Loucy (cell line): ENCODE results near the gene TEX12.

ENCODE experiments used
- H2AFZ ChIP-seq: fragments of 200-600 bp; sonication (generic); 2 replicates; pipeline ENCODE4 v1.6.0; 2016; ENCODE audit warnings: antibody characterized with exemption, mild to moderate bottlenecking, low read length, moderate library complexity
- H3F3A ChIP-seq: fragments of 200-600 bp; 2 replicates; pipeline ENCODE4 v1.6.0; 2016; ENCODE audit warnings: antibody characterized with exemption, low read depth, mild to moderate bottlenecking
- H3K27me3 ChIP-seq: fragments of 200-600 bp; sonication (generic); 2 replicates; pipeline ENCODE4 v1.6.1; 2014; ENCODE audit warnings: low read length, mild to moderate bottlenecking; ENCODE audit not compliant: insufficient read depth, poor library complexity, severe bottlenecking
- H3K36me3 ChIP-seq: fragments of 200-600 bp; sonication (generic); 2 replicates; pipeline ENCODE4 v1.6.1; 2016; ENCODE audit warnings: low read length; ENCODE audit not compliant: insufficient read depth
- H3K4me1 ChIP-seq: fragments of 200-600 bp; sonication (generic); 2 replicates; pipeline ENCODE4 v1.5.1; 2014; ENCODE audit warnings: low read length, mild to moderate bottlenecking; ENCODE audit not compliant: insufficient read depth, poor library complexity, severe bottlenecking
- H3K4me2 ChIP-seq: fragments of 200-600 bp; sonication (generic); 2 replicates; pipeline ENCODE4 v1.6.0; 2014; ENCODE audit warnings: antibody characterized with exemption, low read length, low read depth, mild to moderate bottlenecking; ENCODE audit not compliant: poor library complexity, severe bottlenecking
- H3K4me3 ChIP-seq: fragments of 200-600 bp; sonication (generic); 2 replicates; pipeline ENCODE4 v1.5.1; 2014; ENCODE audit warnings: low read length, mild to moderate bottlenecking, mixed read lengths; ENCODE audit not compliant: poor library complexity, severe bottlenecking
- H3K79me2 ChIP-seq: fragments of 200-600 bp; sonication (generic); 2 replicates; pipeline ENCODE4 v1.6.1; 2014; ENCODE audit warnings: low read length; ENCODE audit not compliant: insufficient read depth
- H3K9ac ChIP-seq: fragments of 200-600 bp; sonication (generic); 2 replicates; pipeline ENCODE4 v1.6.0; 2014; ENCODE audit warnings: mild to moderate bottlenecking, low read depth, low read length, moderate library complexity; ENCODE audit not compliant: poor library complexity, severe bottlenecking
- H3K9me2 ChIP-seq: fragments of 200-600 bp; sonication (generic); replicated peaks from 2 replicates; pipeline ENCODE4 v1.6.1; 2016; ENCODE audit warnings: low read depth, low read length, mixed read lengths
- H3K9me3 ChIP-seq: fragments of 200-600 bp; sonication (generic); 2 replicates; pipeline ENCODE4 v1.6.1; 2014; ENCODE audit warnings: mild to moderate bottlenecking, antibody characterized with exemption, low read length, low read depth; ENCODE audit not compliant: insufficient read depth
- H4K20me1 ChIP-seq: fragments of 200-600 bp; sonication (generic); 2 replicates; pipeline ENCODE4 v1.6.0; 2014; ENCODE audit warnings: antibody characterized with exemption, low read length, mild to moderate bottlenecking; ENCODE audit not compliant: insufficient read depth, poor library complexity, severe bottlenecking
- EZH2phosphoT487 ChIP-seq: fragments of 200-600 bp; IDR thresholded peaks from 2 replicates; pipeline ENCODE4 v1.6.1; 2018; ENCODE audit warnings: antibody characterized with exemption, mild to moderate bottlenecking, moderate library complexity, borderline replicate concordance
- TF ChIP-seq, protein P1 (sequence below): fragments of 200-600 bp; sonication (generic); conservative IDR thresholded peaks from 2 replicates; pipeline ENCODE4 v1.5.1; 2014; ENCODE audit warnings: mild to moderate bottlenecking, antibody characterized with exemption, low read length

The TEX12 gene

DNA sequence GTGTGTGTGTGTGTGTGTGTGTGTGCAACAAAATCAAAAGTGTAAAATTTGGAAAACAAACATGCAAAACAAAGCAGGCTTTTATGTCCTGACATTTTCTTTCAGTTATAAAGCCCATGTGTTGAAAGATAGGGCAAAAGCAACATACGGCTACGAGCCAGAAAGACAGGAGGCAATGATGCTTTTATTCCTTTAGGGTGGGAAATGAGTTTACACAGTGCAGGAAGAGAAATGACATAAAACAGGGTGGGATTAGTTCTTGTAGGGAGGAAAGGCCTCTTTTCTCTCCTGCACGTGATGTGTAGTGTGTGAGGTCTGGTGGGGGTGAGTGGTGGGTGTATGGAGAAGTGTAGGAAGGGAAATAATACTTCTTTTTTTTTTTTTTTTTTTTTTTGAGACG, 32.7 kb upstream of the TEX12 start:
- Histone ChIP-seq H3K9ac (no peak overlapping the region), H3K9me2 (no peaks in the 10 kb centered on the region), H3K4me2 (no peak overlapping the region), H3F3A (no peaks in the 10 kb centered on the region), H3K9me3 (no peaks in the 10 kb centered on the region), H4K20me1 (no peaks in the 10 kb centered on the region), H3K4me3 (no peak overlapping the region), H3K79me2 (no peaks in the 10 kb centered on the region), H3K4me1 (no peaks in the 10 kb centered on the region), H3K36me3 (no peaks in the 10 kb centered on the region), H2AFZ (no peak overlapping the region), H3K27me3 (no peaks in the 10 kb centered on the region)
- TF ChIP-seq EZH2phosphoT487, result no peak
- TF ChIP-seq, protein P1, sequence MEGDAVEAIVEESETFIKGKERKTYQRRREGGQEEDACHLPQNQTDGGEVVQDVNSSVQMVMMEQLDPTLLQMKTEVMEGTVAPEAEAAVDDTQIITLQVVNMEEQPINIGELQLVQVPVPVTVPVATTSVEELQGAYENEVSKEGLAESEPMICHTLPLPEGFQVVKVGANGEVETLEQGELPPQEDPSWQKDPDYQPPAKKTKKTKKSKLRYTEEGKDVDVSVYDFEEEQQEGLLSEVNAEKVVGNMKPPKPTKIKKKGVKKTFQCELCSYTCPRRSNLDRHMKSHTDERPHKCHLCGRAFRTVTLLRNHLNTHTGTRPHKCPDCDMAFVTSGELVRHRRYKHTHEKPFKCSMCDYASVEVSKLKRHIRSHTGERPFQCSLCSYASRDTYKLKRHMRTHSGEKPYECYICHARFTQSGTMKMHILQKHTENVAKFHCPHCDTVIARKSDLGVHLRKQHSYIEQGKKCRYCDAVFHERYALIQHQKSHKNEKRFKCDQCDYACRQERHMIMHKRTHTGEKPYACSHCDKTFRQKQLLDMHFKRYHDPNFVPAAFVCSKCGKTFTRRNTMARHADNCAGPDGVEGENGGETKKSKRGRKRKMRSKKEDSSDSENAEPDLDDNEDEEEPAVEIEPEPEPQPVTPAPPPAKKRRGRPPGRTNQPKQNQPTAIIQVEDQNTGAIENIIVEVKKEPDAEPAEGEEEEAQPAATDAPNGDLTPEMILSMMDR, result no peak

DNA sequence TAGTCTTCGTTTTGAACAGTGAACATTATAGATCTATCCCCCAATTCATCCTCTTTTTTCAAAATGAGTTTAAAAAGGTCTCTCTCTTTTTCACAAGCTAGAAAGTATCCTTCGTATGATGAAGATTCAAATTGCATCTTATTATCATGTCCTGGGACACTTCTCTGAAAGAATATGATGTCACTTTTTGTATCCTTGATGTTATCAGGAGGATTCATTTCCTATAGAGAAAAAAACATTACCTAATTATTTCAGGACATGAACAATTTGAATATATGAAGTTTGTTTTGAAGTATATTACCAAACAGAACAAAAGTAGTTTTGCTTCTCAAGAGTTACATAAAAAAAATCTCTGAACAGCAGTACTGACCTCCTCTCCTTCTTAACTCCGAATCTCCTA, 23.6 kb upstream of the TEX12 start:
- Histone ChIP-seq H3K9me2 (no peaks in the 10 kb centered on the region), H3K4me3 (no peak overlapping the region), H3K79me2 (no peaks in the 10 kb centered on the region), H3K4me1 (no peaks in the 10 kb centered on the region), H4K20me1 (no peaks in the 10 kb centered on the region), H3K4me2 (no peak overlapping the region), H3K9me3 (no peaks in the 10 kb centered on the region), H3F3A (no peaks in the 10 kb centered on the region), H2AFZ (no peak overlapping the region), H3K27me3 (no peaks in the 10 kb centered on the region), H3K9ac (no peak overlapping the region), H3K36me3 (no peaks in the 10 kb centered on the region)
- TF ChIP-seq, protein P1, result no peak
- TF ChIP-seq EZH2phosphoT487, result no peak

DNA sequence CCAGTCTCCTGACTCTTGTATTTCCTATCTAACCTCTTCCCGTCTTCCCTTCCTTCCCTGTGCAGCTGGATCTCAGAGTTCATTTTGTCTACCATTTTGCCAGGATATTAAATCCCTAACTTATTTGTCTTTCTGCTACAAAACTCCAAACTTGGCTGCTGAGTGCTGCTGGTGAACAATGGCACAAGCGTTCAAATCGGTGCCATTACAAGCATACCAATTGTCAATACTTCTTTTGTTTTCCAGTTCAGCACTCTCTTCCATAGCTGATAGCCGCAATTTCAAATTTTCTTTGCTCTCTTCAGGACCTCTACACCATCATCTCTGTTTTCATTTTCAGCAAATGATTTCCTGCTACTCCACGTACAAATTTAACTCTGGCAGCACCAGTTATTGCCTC, 16.7 kb upstream of the TEX12 start:
- Histone ChIP-seq H3K79me2 (no peaks in the 10 kb centered on the region), H4K20me1 (no peaks in the 10 kb centered on the region), H3K9me2 (no peaks in the 10 kb centered on the region), H3F3A (no peaks in the 10 kb centered on the region), H3K36me3 (no peaks in the 10 kb centered on the region), H2AFZ (no peak overlapping the region), H3K9ac (no peak overlapping the region), H3K4me1 (no peaks in the 10 kb centered on the region), H3K27me3 (no peaks in the 10 kb centered on the region), H3K4me2 (no peak overlapping the region), H3K4me3 (no peak overlapping the region), H3K9me3 (no peaks in the 10 kb centered on the region)
- no peak for TF ChIP-seq EZH2phosphoT487

DNA sequence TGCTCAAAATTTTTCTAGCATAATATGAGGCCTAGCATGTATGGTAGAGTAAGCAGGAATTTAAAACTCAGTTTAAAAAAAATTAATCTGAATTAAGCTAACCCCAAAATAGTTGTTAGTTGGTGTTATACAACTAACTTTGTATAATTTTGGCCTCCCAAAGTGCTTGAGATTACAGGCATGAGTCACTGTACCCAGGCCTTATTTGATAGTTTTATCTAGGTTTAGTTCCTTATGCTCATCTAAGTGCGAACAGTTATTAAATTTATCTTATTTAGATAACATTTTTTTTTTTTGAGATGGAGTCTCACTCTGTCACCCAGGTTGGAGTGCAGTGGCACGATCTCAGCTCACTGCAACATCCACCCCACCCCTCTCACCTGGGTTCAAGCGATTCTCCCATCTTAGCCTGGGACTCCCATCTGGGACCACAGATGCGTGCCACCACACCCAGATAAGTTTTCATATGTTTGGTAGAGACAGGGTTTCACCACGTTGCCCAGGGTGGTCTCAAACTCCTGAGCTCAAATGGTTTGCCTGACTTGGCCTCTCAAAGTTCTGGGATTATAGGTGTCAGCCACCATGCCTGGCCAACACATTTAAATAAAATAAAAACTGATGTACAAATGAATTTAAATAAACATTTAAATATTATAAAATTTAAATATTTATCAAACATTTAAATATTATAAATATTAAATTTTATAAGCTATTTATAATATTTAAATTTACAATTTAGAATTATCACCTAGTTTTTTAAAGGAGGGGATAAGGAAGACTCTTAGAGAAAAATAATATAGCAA, 10.8 kb upstream of the TEX12 start:
- H3K9ac ChIP-seq, result no peak overlapping the region
- H3K9me3 ChIP-seq, result no peaks in the 10 kb centered on the region
- H3K36me3 ChIP-seq, result no peaks in the 10 kb centered on the region
- no peaks in the 10 kb centered on the region for H4K20me1 ChIP-seq
- no peak overlapping the region for H2AFZ ChIP-seq
- no peaks in the 10 kb centered on the region for H3K79me2 ChIP-seq
- TF ChIP-seq, protein P1, result no peak
- TF ChIP-seq EZH2phosphoT487, result no peak
- no peak overlapping the region for H3K4me2 ChIP-seq
- no peaks in the 10 kb centered on the region for H3K27me3 ChIP-seq
- no peaks in the 10 kb centered on the region for H3F3A ChIP-seq
- no peak overlapping the region for H3K4me3 ChIP-seq
- H3K9me2 ChIP-seq, result no peaks in the 10 kb centered on the region
- no peaks in the 10 kb centered on the region for H3K4me1 ChIP-seq
